ENCODE results near the gene PITPNC1. TPM values are rescaled to one million over a fixed set of nuclear protein-coding genes. Genes with fewer than 3 reads are reported as not detected.

Gene PITPNC1
- total RNA-seq, 1 experiment from 2014 or later, result 23.1 TPM

GRCh38 chr17:67343237-67343636, 33.8 kb upstream of the PITPNC1 start:
- H4K20me1 ChIP-seq (ENCODE audit: low read length), result 0 out of 2 replicates have a peak, but pooled peaks cover 9% of the 10 kb centered on the region
- TF ChIP-seq EZH2phosphoT487 (IDR thresholded peaks at IDR 0.05; ENCODE audit: borderline replicate concordance, low read length), result no peak
- TF ChIP-seq EZH2 (IDR thresholded peaks at IDR 0.05; ENCODE audit: low read length, unreplicated experiment), result no peak
- TF ChIP-seq CTCF (conservative IDR thresholded peaks at IDR 0.05; ENCODE audit: low read depth, low read length), result no peak
- BruUV-seq (replicated peaks), result no TSS peak
- no peak overlapping the region for H3K4me3 ChIP-seq (ENCODE audit: low read length)
- H3K9me3 ChIP-seq (ENCODE audit: low read length), result no peaks in the 10 kb centered on the region
- no peaks in the 10 kb centered on the region for H3K9me2 ChIP-seq (replicated peaks; ENCODE audit: low read length)
- H3K79me2 ChIP-seq (ENCODE audit: low read length), result no peaks in the 10 kb centered on the region
- ChIA-PET POLR2A (ENCODE audit: unreplicated experiment) (no interaction called here), CTCF (interaction anchor here (0.6 kb wide), 1 partner anchor 171 kb away, joined by 3 read pairs; no protein-coding TSS in a partner anchor)
- H3K4me1 ChIP-seq (ENCODE audit: insufficient read depth, low read length), result peaks cover 14% of the 10 kb centered on the region
- H3F3A ChIP-seq (ENCODE audit: low read length, unreplicated experiment), result peaks cover 11% of the 10 kb centered on the region
- H3K27me3 ChIP-seq (ENCODE audit: low read length), result no peaks in the 10 kb centered on the region
- no peak overlapping the region for H3K9ac ChIP-seq (ENCODE audit: low read length)
- ATAC-seq (no peak), DNase-seq (no peak)
- no peak overlapping the region for H3K27ac ChIP-seq (ENCODE audit: low read length)
- intact Hi-C loops (cut with micrococcal nuclease), result no loop called here
- H2AFZ ChIP-seq (ENCODE audit: low read length), result no peak overlapping the region
- no peak overlapping the region for H3K4me2 ChIP-seq (ENCODE audit: low read length)
- H3K36me3 ChIP-seq (ENCODE audit: low read depth, low read length), result peaks cover 77% of the 10 kb centered on the region

GRCh38 chr17:67347826-67348225, 29.3 kb upstream of the PITPNC1 start:
- Histone ChIP-seq H3K4me3 (ENCODE audit: low read length) (no peak overlapping the region), H3F3A (ENCODE audit: low read length, unreplicated experiment) (no peaks in the 10 kb centered on the region), H3K27ac (ENCODE audit: low read length) (no peak overlapping the region), H4K20me1 (ENCODE audit: low read length) (peaks cover 7% of the 10 kb centered on the region; the same call in 1 of the 2 replicates), H3K4me1 (ENCODE audit: insufficient read depth, low read length) (no peaks in the 10 kb centered on the region), H3K9ac (ENCODE audit: low read length) (no peak overlapping the region), H3K36me3 (ENCODE audit: low read depth, low read length) (peaks cover 84% of the 10 kb centered on the region), H3K4me2 (ENCODE audit: low read length) (no peak overlapping the region), H2AFZ (ENCODE audit: low read length) (no peak overlapping the region), H3K9me2 (replicated peaks; ENCODE audit: low read length) (no peaks in the 10 kb centered on the region), H3K79me2 (ENCODE audit: low read length) (peaks cover 13% of the 10 kb centered on the region), H3K9me3 (ENCODE audit: low read length) (no peaks in the 10 kb centered on the region), H3K27me3 (ENCODE audit: low read length) (no peaks in the 10 kb centered on the region)
- ChIA-PET CTCF (no interaction called here), POLR2A (ENCODE audit: unreplicated experiment) (no interaction called here)
- no peak for ATAC-seq
- no TSS peak for BruUV-seq (replicated peaks)
- DNase-seq, result no peak
- intact Hi-C loops (cut with micrococcal nuclease), result no loop called here
- no peak for TF ChIP-seq EZH2 (IDR thresholded peaks at IDR 0.05; ENCODE audit: low read length, unreplicated experiment)
- TF ChIP-seq EZH2phosphoT487 (IDR thresholded peaks at IDR 0.05; ENCODE audit: borderline replicate concordance, low read length), result no peak
- TF ChIP-seq CTCF (conservative IDR thresholded peaks at IDR 0.05; ENCODE audit: low read depth, low read length), result no peak

GRCh38 chr17:67349420-67349819, 27.7 kb upstream of the PITPNC1 start:
- no peaks in the 10 kb centered on the region for H3K9me3 ChIP-seq (ENCODE audit: low read length)
- ATAC-seq (no peak), DNase-seq (no peak)
- BruUV-seq (replicated peaks), result no TSS peak
- intact Hi-C loops (cut with micrococcal nuclease), result no loop called here
- no peak overlapping the region for H3K27ac ChIP-seq (ENCODE audit: low read length)
- no peak overlapping the region for H2AFZ ChIP-seq (ENCODE audit: low read length)
- no peak overlapping the region for H3K4me2 ChIP-seq (ENCODE audit: low read length)
- no peak for TF ChIP-seq EZH2 (IDR thresholded peaks at IDR 0.05; ENCODE audit: low read length, unreplicated experiment)
- TF ChIP-seq CTCF (conservative IDR thresholded peaks at IDR 0.05; ENCODE audit: low read depth, low read length), result no peak
- no peak for TF ChIP-seq EZH2phosphoT487 (IDR thresholded peaks at IDR 0.05; ENCODE audit: borderline replicate concordance, low read length)
- no peaks in the 10 kb centered on the region for H3K4me1 ChIP-seq (ENCODE audit: insufficient read depth, low read length)
- no peaks in the 10 kb centered on the region for H3K27me3 ChIP-seq (ENCODE audit: low read length)
- no peaks in the 10 kb centered on the region for H3K9me2 ChIP-seq (replicated peaks; ENCODE audit: low read length)
- H3K36me3 ChIP-seq (ENCODE audit: low read depth, low read length), result peaks cover 86% of the 10 kb centered on the region
- H3K9ac ChIP-seq (ENCODE audit: low read length), result no peak overlapping the region
- POLR2A ChIA-PET (ENCODE audit: unreplicated experiment), result no interaction called here
- H4K20me1 ChIP-seq (ENCODE audit: low read length), result peaks cover 22% of the 10 kb centered on the region
- no peaks in the 10 kb centered on the region for H3F3A ChIP-seq (ENCODE audit: low read length, unreplicated experiment)
- peaks cover 29% of the 10 kb centered on the region for H3K79me2 ChIP-seq (ENCODE audit: low read length)
- H3K4me3 ChIP-seq (ENCODE audit: low read length), result no peak overlapping the region
- CTCF ChIA-PET, result interaction anchor here (0.8 kb wide), 1 partner anchor 25 kb away, joined by 5 read pairs; no protein-coding TSS in a partner anchor

Data from PC-3 (cell line).